ENCODE results near the gene AK1. TPM values are rescaled to one million over a fixed set of nuclear protein-coding genes. Genes with fewer than 3 reads are reported as not detected.

AK1 gene
- total RNA-seq, 2 donors from 2014 or later, result 19.0 to 22.8 TPM

DNA sequence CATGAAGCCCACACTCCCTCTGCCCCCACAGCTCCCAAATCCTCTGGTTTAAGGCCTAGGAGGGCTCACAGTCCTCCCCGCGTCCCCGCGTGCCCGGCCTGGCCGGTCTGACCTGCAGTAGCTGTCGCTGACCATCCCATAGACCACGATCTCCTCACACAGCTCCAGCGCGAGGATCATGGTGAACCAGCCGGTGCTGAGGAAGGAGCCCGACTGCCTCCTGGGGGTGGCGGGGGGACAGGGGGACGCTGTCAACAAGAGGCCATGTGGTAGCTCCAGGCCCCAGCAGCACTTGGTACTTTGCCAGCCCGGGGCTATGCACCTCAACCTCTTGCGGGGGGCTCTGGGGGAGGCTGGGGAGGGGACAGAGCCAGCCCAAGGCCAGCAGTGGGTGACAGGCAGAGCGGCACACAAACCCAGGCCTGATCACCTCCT, 32.4 kb upstream of the AK1 start:
- Mint-ChIP-seq H3K4me1 (peaks cover under 1% of the 10 kb centered on the region), H3K27ac (no peak overlapping the region), H3K27me3 (ENCODE audit: insufficient read depth) (no peaks in the 10 kb centered on the region), H3K36me3 (ENCODE audit: low read depth) (no peaks in the 10 kb centered on the region), H3K9me3 (no peaks in the 10 kb centered on the region), H3K4me3 (no peak overlapping the region)
- WGBS, 2 experiments (ENCODE audit: insufficient coverage in 1 of 2, insufficient read length in 1 of 2), result 86 to 94% methylated on average over 6 to 17 of the region's 17 CpGs
- H3K9me3 ChIP-seq (ENCODE audit: control insufficient read depth, low read length), result no peaks in the 10 kb centered on the region
- H3K27me3 ChIP-seq (ENCODE audit: control insufficient read depth, insufficient read depth, low read length, poor library complexity, severe bottlenecking), result no peaks in the 10 kb centered on the region
- H3K4me1 ChIP-seq (ENCODE audit: control insufficient read depth, insufficient read depth, low read length), result no peaks in the 10 kb centered on the region
- H3K4me3 ChIP-seq (ENCODE audit: low read length), result no peak overlapping the region
- DNase-seq, result no peak
- H3K9ac ChIP-seq (ENCODE audit: extremely low read depth, low read length, poor library complexity, severe bottlenecking), result no peak overlapping the region
- H3K27ac ChIP-seq (ENCODE audit: low read depth, low read length), result peak overlapping the region; percentile 17
- no peak for TF ChIP-seq CTCF (conservative IDR thresholded peaks at IDR 0.05)
- H3K36me3 ChIP-seq (ENCODE audit: control insufficient read depth, insufficient read depth, low read length), result no peaks in the 10 kb centered on the region

DNA sequence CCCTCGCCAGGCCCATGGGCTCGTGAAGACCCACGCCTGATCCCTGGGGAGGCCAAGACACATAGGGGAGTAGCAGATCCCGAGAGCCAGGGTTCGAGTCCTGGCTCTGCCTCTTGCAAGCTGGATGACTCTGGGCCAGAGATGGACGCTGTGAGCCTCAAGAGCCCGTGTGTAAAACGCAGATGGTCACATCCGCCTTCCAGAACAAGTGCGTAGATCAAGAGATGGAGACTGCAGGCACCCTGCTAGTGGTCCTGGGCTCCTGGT, 31.1 kb upstream of the AK1 start:
- DNase-seq, result no peak
- H3K27ac Mint-ChIP-seq, result no peak overlapping the region
- 92 to 98% methylated on average over 9 to 10 of the region's 10 CpGs for WGBS, 2 experiments (ENCODE audit: insufficient coverage in 1 of 2, insufficient read length in 1 of 2)

DNA sequence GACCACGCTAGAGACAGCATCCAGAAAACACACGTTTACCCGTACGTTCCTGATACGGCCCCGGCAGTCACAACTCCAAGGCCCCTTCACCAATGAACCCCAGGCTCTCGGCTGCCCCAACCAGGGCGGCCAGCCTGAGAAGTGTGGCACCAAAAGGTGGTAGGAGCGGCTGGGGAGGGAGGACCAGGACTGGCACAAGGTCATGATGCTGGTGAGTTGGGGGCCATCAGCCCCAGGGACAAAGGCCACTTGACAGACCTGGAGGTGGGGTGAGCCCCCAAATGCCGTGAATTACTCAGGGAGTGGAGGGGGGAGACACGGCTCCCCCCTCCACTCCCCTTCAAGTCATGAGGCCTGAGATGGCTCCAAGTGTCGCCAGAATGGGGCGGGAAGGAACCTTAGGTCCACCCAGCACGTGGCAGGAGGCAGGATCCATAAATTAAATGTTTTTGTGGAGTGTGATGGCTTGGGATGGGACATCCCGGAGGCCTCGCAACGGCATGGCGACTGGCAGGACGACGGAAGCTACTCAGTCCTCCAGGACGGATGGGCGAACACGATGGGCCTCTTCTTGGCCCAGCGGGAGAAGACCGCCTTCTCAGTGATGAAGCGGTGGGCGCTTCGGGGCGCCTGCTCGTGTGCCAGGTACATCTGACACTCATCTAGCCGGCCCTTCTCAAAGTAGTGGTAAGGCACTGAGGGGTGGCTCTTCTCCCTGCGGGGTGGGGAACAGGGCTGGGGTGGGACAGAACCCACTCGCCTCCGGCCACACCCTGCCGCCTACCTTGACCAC, 30.6 kb upstream of the AK1 start:
- no peaks in the 10 kb centered on the region for H3K9me3 Mint-ChIP-seq
- Histone ChIP-seq H3K27me3 (ENCODE audit: control insufficient read depth, insufficient read depth, low read length, poor library complexity, severe bottlenecking) (no peaks in the 10 kb centered on the region), H3K36me3 (ENCODE audit: control insufficient read depth, insufficient read depth, low read length) (no peaks in the 10 kb centered on the region), H3K9ac (ENCODE audit: extremely low read depth, low read length, poor library complexity, severe bottlenecking) (no peak overlapping the region), H3K27ac (ENCODE audit: low read depth, low read length) (no peak overlapping the region), H3K4me3 (ENCODE audit: low read length) (no peak overlapping the region), H3K9me3 (ENCODE audit: control insufficient read depth, low read length) (no peaks in the 10 kb centered on the region), H3K4me1 (ENCODE audit: control insufficient read depth, insufficient read depth, low read length) (no peaks in the 10 kb centered on the region)
- H3K4me3 Mint-ChIP-seq, result no peak overlapping the region
- no peak for TF ChIP-seq CTCF (conservative IDR thresholded peaks at IDR 0.05)
- H3K27ac Mint-ChIP-seq, result no peak overlapping the region
- H3K27me3 Mint-ChIP-seq (ENCODE audit: insufficient read depth), result no peaks in the 10 kb centered on the region
- DNase-seq, result no peak
- H3K36me3 Mint-ChIP-seq (ENCODE audit: low read depth), result no peaks in the 10 kb centered on the region
- 87 to 90% methylated on average over 28 to 35 of the region's 35 CpGs for WGBS, 2 experiments (ENCODE audit: insufficient coverage in 1 of 2, insufficient read length in 1 of 2)
- H3K4me1 Mint-ChIP-seq, result peaks cover 14% of the 10 kb centered on the region

More for the DNA sequence above, 31.1 kb upstream of the AK1 start:
- no peaks in the 10 kb centered on the region for H3K36me3 ChIP-seq (ENCODE audit: control insufficient read depth, insufficient read depth, low read length)
- Mint-ChIP-seq H3K36me3 (ENCODE audit: low read depth) (no peaks in the 10 kb centered on the region), H3K4me1 (peaks cover 10% of the 10 kb centered on the region), H3K27me3 (ENCODE audit: insufficient read depth) (no peaks in the 10 kb centered on the region), H3K9me3 (no peaks in the 10 kb centered on the region), H3K4me3 (no peak overlapping the region)
- no peaks in the 10 kb centered on the region for H3K4me1 ChIP-seq (ENCODE audit: control insufficient read depth, insufficient read depth, low read length)
- no peak for TF ChIP-seq CTCF (conservative IDR thresholded peaks at IDR 0.05)
- no peaks in the 10 kb centered on the region for H3K27me3 ChIP-seq (ENCODE audit: control insufficient read depth, insufficient read depth, low read length, poor library complexity, severe bottlenecking)
- no peak overlapping the region for H3K4me3 ChIP-seq (ENCODE audit: low read length)
- no peak overlapping the region for H3K9ac ChIP-seq (ENCODE audit: extremely low read depth, low read length, poor library complexity, severe bottlenecking)
- no peaks in the 10 kb centered on the region for H3K9me3 ChIP-seq (ENCODE audit: control insufficient read depth, low read length)
- no peak overlapping the region for H3K27ac ChIP-seq (ENCODE audit: low read depth, low read length)

All from endodermal cell (in vitro differentiated cells).